Astrocyte (in vitro differentiated cells and primary cell): ENCODE data around the gene PEX26. TPM values are rescaled to one million over a fixed set of nuclear protein-coding genes. Genes with fewer than 3 reads are reported as not detected.
A peak's percentile ranks its signal among the peaks of the same experiment; 100 is the strongest.

Experiments used
- DNase-seq: peaks from one replicate; pipeline ENCODE4 v3.0.0-alpha.2; 2010; ENCODE audit warnings: low read depth
- FAIRE-seq: peaks from 2 replicates; lab custom pipeline; 2011; peaks lifted over from hg19 to GRCh38; lab: Jason Lieb, UNC
- H2AFZ ChIP-seq: 2 replicates; pipeline ENCODE4 v1.6.0; 2012; ENCODE audit warnings: low read depth, low read length, inconsistent platforms
- H3K27ac ChIP-seq: 2 replicates; pipeline ENCODE4 v1.5.1; 2011; ENCODE audit warnings: low read depth, low read length, inconsistent platforms
- H3K27me3 ChIP-seq: 2 replicates; pipeline ENCODE4 v1.6.0; 2011; ENCODE audit warnings: low read length, inconsistent platforms; ENCODE audit not compliant: insufficient read depth
- H3K36me3 ChIP-seq: 2 replicates; pipeline ENCODE4 v1.5.1; 2011; ENCODE audit warnings: low read length, inconsistent platforms; ENCODE audit not compliant: insufficient read depth
- H3K4me1 ChIP-seq: 2 replicates; pipeline ENCODE4 v1.5.1; 2011; ENCODE audit warnings: low read length, inconsistent platforms; ENCODE audit not compliant: insufficient read depth
- H3K4me2 ChIP-seq: 2 replicates; pipeline ENCODE4 v1.6.0; 2012; ENCODE audit warnings: low read length, inconsistent platforms
- H3K4me3 ChIP-seq: 2 replicates; pipeline ENCODE4 v1.5.1; 2011; ENCODE audit warnings: low read depth, mild to moderate bottlenecking, low read length, inconsistent platforms; ENCODE audit not compliant: insufficient read depth
- H3K79me2 ChIP-seq: 2 replicates; pipeline ENCODE4 v1.6.0; 2012; ENCODE audit warnings: mild to moderate bottlenecking, low read length, inconsistent platforms; ENCODE audit not compliant: insufficient read depth
- H3K9ac ChIP-seq: 2 replicates; pipeline ENCODE4 v1.6.0; 2012; ENCODE audit warnings: mild to moderate bottlenecking, low read length, inconsistent platforms
- H3K9me3 ChIP-seq: 2 replicates; pipeline ENCODE4 v1.5.1; 2012; ENCODE audit warnings: low read depth, mild to moderate bottlenecking, low read length, inconsistent platforms; ENCODE audit not compliant: insufficient read depth
- H4K20me1 ChIP-seq: 2 replicates; pipeline ENCODE4 v1.6.0; 2012; ENCODE audit warnings: low read length, inconsistent platforms; ENCODE audit not compliant: insufficient read depth
- H3K27ac Mint-ChIP-seq: one replicate; pipeline ENCODE4 v1.8.0; 2021; ENCODE audit warnings: mild to moderate bottlenecking, mixed read lengths; ENCODE audit not compliant: unreplicated experiment
- H3K27me3 Mint-ChIP-seq: one replicate; pipeline ENCODE4 v1.8.0; 2021; ENCODE audit warnings: low read depth, mixed read lengths; ENCODE audit not compliant: unreplicated experiment
- H3K36me3 Mint-ChIP-seq: one replicate; pipeline ENCODE4 v1.8.0; 2021; ENCODE audit warnings: low read depth, mixed read lengths; ENCODE audit not compliant: unreplicated experiment
- H3K4me1 Mint-ChIP-seq: one replicate; pipeline ENCODE4 v1.8.0; 2021; ENCODE audit warnings: low read depth, mixed read lengths; ENCODE audit not compliant: unreplicated experiment
- H3K4me3 Mint-ChIP-seq: one replicate; pipeline ENCODE4 v1.8.0; 2021; ENCODE audit warnings: mild to moderate bottlenecking, moderate library complexity, mixed read lengths; ENCODE audit not compliant: unreplicated experiment
- H3K9me3 Mint-ChIP-seq: one replicate; pipeline ENCODE4 v1.8.0; 2021; ENCODE audit warnings: mild to moderate bottlenecking, mixed read lengths; ENCODE audit not compliant: unreplicated experiment
- EZH2 ChIP-seq: IDR thresholded peaks from 2 replicates; pipeline ENCODE4 v1.6.1; 2012; ENCODE audit warnings: mild to moderate bottlenecking, low read length, inconsistent platforms; ENCODE audit not compliant: insufficient read depth
- total RNA-seq: library from RNA; stranded (reverse); gene quantifications from 2 replicates; pipeline ENCODE4 v1.2.1, GENCODE V29; 2021
- TF ChIP-seq, protein P1 (sequence below): IDR thresholded peaks from 2 replicates; pipeline ENCODE4 v1.5.1; 2011; ENCODE audit warnings: low read depth, mild to moderate bottlenecking, inconsistent platforms, low read length, moderate library complexity; ENCODE audit not compliant: insufficient read depth

The PEX26 gene
- total RNA-seq, 1 donor from 2014 or later: 41.9 TPM

DNA sequence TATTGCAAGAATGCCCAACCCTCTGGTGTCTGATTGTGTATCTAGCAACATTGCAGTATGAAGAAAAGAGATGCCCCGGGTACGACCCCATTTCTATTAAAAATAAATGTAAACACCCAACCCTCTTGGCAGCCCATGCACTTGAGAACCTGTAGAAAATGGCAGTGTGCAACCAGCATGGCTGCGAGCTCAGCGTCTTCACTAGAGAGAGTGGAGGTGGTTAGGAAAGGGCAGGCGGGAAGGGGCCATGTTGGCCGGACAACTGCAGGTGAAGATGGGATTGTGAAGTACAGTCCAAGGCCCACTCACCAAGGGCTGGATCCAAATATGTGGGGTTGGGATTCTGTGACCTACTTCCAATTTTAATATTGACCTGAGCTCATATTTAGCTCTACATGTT, 15.9 kb downstream of the PEX26 start:
- no peak for FAIRE-seq

DNA sequence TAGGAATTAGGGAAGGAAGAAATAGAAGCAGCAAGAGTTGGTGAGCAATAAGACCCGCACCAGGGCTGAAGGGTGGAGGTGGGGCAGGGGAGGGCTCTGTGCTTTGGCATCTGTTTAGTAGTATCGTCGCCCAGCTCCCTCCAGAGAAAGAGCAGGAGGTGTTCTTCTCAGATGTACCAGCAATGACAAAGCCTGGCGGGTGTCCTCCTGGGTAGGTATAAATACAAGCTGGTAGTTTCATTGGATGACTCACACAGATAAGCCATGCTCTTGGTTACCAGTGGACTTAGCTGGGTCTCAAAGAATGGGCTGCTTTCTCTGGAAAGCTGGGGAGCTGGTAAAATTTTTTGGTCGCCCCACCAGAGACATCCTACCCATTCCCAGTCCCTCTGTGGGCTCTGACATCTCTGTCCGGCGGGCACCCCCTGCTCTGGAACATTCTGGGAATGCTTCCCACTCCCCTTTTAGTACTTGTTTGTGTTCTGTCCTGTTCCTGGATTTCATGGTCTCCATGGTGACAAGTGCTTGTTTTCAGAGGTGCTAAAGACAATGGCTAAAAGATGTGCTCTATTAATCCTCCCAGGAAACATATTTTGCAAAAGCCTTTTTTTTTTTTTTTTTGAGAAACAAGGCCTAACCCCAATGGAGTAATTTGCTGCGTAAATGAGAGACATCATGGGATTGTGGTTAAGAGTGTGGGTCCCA, 17.5 kb downstream of the PEX26 start:
- H4K20me1 ChIP-seq: peaks cover 8% of the 10 kb centered on the region
- no peak overlapping the region for H3K27ac ChIP-seq
- peaks cover 4% of the 10 kb centered on the region for H3K9me3 Mint-ChIP-seq
- H3K4me3 ChIP-seq: no peak overlapping the region
- H3K36me3 ChIP-seq: no peaks in the 10 kb centered on the region
- H3K4me1 Mint-ChIP-seq: peaks cover 3% of the 10 kb centered on the region
- no peaks in the 10 kb centered on the region for H3K4me1 ChIP-seq
- no peak overlapping the region for H2AFZ ChIP-seq
- no peaks in the 10 kb centered on the region for H3K79me2 ChIP-seq
- H3K4me2 ChIP-seq: no peak overlapping the region
- TF ChIP-seq, protein P1, sequence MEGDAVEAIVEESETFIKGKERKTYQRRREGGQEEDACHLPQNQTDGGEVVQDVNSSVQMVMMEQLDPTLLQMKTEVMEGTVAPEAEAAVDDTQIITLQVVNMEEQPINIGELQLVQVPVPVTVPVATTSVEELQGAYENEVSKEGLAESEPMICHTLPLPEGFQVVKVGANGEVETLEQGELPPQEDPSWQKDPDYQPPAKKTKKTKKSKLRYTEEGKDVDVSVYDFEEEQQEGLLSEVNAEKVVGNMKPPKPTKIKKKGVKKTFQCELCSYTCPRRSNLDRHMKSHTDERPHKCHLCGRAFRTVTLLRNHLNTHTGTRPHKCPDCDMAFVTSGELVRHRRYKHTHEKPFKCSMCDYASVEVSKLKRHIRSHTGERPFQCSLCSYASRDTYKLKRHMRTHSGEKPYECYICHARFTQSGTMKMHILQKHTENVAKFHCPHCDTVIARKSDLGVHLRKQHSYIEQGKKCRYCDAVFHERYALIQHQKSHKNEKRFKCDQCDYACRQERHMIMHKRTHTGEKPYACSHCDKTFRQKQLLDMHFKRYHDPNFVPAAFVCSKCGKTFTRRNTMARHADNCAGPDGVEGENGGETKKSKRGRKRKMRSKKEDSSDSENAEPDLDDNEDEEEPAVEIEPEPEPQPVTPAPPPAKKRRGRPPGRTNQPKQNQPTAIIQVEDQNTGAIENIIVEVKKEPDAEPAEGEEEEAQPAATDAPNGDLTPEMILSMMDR: no peak
- no peak for TF ChIP-seq EZH2
- H3K9ac ChIP-seq: no peak overlapping the region
- DNase-seq: no peak
- H3K4me3 Mint-ChIP-seq: no peak overlapping the region
- peak overlapping the region; percentile 12 for H3K27ac Mint-ChIP-seq
- no peak for FAIRE-seq
- peaks cover 17% of the 10 kb centered on the region for H3K36me3 Mint-ChIP-seq
- no peaks in the 10 kb centered on the region for H3K9me3 ChIP-seq
- no peaks in the 10 kb centered on the region for H3K27me3 Mint-ChIP-seq
- H3K27me3 ChIP-seq: no peaks in the 10 kb centered on the region

More for the DNA sequence above, 15.9 kb downstream of the PEX26 start:
- no peaks in the 10 kb centered on the region for H3K79me2 ChIP-seq
- H3K4me1 ChIP-seq: no peaks in the 10 kb centered on the region
- no peaks in the 10 kb centered on the region for H3K9me3 ChIP-seq
- TF ChIP-seq, protein P1: no peak
- no peak for TF ChIP-seq EZH2
- peaks cover 6% of the 10 kb centered on the region for H3K4me1 Mint-ChIP-seq
- H3K36me3 Mint-ChIP-seq: peaks cover 25% of the 10 kb centered on the region
- H3K27me3 ChIP-seq: no peaks in the 10 kb centered on the region
- no peak overlapping the region for H2AFZ ChIP-seq
- H3K4me2 ChIP-seq: no peak overlapping the region
- H3K36me3 ChIP-seq: no peaks in the 10 kb centered on the region
- no peak overlapping the region for H3K4me3 Mint-ChIP-seq
- no peaks in the 10 kb centered on the region for H3K27me3 Mint-ChIP-seq
- H3K9me3 Mint-ChIP-seq: peaks cover 4% of the 10 kb centered on the region
- H3K4me3 ChIP-seq: no peak overlapping the region
- no peak overlapping the region for H3K9ac ChIP-seq
- H3K27ac ChIP-seq: no peak overlapping the region
- no peak overlapping the region for H3K27ac Mint-ChIP-seq
- peaks cover 8% of the 10 kb centered on the region for H4K20me1 ChIP-seq
- DNase-seq: no peak

DNA sequence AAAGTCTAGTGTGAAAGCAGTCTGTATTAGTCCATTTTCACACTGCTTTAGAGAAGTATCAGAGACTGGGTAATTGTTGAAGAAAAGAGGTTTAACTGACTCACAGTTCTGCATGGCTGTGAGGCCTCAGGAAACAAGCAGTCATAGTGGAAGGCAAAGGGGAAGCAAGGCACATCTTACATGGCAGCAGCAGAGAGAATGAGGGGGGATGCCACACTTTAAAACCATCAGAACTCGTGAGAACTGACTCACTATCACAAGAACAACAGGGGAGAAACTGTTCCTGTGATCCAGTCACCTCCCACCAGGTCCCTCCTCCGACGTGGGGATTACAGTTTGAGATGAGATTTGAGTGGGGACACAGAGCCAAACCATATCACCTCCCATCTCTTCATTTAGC, 19.0 kb downstream of the PEX26 start:
- Mint-ChIP-seq H3K27ac (no peak overlapping the region), H3K27me3 (no peaks in the 10 kb centered on the region), H3K4me1 (peaks cover 3% of the 10 kb centered on the region), H3K36me3 (peaks cover 22% of the 10 kb centered on the region), H3K4me3 (no peak overlapping the region), H3K9me3 (peaks cover 6% of the 10 kb centered on the region)
- Histone ChIP-seq H2AFZ (no peak overlapping the region), H3K79me2 (no peaks in the 10 kb centered on the region), H3K27ac (no peak overlapping the region), H3K4me2 (no peak overlapping the region), H3K4me3 (no peak overlapping the region), H3K4me1 (no peaks in the 10 kb centered on the region), H3K9me3 (no peaks in the 10 kb centered on the region), H3K9ac (no peak overlapping the region), H4K20me1 (peaks cover 8% of the 10 kb centered on the region), H3K27me3 (no peaks in the 10 kb centered on the region), H3K36me3 (no peaks in the 10 kb centered on the region)
- no peak for TF ChIP-seq EZH2
- TF ChIP-seq, protein P1: no peak
- FAIRE-seq: no peak
- no peak for DNase-seq
